ENCODE data around the gene APOBEC4.

APOBEC4 gene

DNA sequence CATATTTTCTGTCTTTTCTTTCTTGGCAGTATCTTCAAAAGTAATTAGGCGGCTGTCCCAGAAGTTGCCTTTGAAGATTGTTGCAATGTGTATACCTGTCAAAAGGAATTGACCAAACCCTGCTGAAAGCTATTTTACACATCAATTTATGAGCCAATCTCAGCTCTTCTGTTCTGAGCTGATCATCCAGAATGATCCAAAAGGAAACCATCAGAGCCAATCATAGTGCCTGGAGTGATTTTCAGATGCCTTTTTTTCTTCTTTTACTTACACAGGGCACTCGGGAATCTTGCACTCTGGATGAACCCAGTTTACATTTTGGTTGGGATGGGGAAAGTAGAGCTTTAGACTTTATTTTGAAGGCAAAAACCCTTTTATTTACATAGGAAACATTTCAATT lies 21.8 kb upstream of the APOBEC4 start:
- DNase-seq: no peak

DNA sequence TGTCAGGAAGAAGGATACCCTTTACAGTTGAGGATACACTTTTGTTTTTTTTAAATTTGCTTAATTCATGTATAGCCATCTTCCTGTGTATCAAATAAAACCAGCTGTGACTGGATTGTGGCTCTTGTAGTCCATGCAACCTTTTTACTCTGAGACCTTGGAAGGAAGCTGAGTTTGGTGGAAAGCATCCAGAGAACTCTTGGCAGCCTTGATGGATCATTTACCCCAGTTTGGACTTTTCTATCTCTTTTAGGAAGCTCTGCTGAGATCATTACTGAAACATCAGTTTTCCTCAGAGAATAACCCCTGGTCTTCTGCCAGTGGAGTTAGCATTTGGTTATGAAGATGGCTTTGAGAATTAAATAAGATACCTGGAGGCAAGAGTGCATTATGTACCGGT lies 21.2 kb upstream of the APOBEC4 start:
- DNase-seq: no peak

DNA sequence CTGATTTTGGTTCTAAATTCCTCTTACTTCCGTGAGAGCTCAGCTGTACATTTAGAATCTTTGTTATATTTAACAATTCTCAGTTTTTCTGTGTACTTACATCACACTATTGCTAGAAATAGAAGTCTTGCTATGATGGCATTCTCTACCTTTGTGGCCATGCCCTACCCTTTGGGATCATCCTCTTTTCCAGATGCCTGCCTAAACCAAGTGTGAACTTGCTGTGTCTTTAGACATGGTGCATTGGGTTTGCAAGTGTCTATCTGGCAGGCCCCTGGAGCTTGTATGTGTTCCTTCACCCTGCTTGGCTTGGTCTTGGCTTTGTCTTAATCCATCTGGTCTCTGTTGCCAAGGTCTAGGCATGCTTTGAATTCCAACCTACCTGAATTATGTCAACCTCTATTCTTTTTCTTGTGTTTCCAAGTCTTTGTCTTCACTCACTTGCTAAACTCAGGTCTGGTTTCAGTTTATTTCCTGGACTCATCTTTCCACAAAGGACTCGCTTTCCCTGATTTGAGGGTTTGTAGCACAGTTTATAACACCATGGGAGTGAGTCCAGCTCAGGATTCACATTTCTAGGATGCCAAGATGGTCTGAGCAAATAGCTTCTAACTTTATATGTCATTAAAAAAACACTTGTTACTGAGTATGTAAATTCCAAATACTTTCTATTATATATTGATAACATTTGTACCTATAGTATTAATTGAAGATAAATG lies 20.6 kb upstream of the APOBEC4 start:
- no peak for DNase-seq

DNA sequence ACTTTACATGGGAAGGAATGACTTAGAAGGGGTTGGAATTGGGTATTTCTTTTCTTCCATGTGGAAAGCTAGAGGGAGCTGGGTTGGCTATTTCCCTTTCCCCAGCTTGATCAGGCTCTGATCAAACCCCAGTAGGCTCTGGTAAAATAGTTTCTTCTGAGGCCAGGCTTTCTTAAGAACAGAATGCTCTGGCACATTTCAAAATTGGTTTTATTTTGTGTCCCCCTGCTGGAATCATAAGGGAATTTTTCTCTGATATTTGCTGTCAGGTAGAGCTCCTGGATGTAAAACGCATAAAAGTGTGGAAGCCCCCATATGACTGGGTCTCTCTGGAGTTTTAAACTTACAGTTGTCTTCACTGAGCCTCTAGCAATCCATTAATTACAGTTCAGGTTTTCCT lies 17.1 kb upstream of the APOBEC4 start:
- DNase-seq: no peak

DNA sequence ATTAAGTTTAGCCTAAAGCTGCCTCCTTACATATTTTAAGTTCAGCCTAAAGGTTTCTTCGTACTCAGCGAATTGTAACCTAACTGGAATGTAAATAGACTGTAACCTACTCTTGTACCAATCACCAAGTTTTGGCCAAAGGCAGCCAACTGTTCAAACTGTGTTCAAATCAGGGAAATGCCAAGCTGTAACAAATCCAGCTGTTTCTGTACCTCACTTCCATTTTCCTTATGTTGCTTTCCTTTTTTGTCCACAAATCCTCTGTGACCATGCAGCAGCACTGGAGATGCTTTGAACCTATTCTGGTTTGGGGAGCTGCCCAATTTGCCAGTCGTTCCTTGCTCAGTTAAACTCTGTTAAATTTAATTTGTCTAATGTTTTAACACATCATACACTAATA lies 3.2 kb upstream of the APOBEC4 start:
- DNase-seq: no peak

DNA sequence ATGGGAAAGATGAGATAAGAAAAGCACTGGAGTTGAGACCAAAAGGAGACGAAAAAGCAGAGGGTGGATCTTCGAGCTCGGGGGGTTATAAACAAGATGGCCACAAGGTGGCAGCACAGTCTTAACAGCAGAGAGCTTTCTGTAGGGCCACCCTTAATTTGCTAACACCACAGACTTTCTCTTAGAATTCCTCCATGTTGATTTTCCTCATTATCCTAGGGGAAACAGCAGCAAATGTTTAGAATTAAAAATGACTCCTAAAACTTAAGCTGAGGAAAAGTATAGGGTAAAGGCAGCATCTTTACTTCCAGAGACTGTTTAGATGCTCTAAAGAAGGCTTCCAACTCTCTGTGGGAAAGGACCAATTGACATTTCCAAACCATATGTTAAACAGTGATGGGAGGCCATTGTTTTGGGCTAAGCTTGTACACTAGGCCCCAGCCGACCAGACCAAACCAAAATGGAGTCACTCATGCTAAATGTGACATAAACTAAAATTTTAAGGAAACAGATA lies 2.5 kb upstream of the APOBEC4 start:
- peak; percentile 51 for DNase-seq

DNA sequence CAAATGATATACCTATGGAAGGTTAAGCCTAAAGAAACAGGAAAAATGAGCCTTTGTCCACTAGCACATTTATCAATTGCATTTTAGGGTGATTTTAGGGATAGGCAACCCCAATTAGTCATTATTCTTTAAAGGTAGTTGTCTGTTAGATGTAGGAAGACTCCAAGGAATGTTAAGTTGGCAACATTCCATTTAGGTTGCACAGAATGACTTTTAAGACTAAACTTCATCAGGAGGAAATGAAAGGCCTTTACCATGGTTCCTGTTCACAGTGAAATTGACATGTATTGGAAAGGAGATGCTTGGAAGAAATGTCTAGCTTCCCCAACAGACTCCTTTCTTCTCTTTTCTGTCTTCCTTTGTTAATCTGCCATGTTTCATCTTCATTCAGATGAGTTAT lies 1.6 kb upstream of the APOBEC4 start:
- no peak for DNase-seq

DNA sequence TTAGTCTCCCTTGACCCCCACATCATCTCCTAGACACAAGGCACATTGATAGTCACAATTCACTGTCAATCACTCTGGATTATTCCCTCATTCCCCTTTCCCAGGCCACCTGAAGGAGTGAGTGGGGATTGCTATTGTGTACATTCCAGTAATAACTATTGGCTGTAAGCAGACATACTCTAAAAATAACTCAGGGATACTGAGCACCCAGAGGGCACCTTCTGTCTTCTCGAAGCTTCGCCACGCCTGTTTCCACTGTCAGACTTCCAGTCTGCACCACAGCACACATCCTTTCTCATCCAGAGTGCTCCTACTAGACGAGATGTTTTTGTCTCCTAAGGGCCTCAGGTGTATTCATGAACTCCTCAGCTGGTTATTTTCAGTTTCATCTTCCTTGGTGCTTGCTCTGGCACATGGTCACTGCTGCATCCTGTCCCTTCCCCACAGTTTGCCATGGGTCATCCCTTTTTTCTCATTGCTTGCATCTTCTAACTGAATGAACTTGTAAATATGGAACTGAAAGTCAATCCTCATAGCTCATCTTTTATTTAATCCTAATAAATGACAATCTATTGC lies 848 bp upstream of the APOBEC4 start:
- no peak for DNase-seq

DNA sequence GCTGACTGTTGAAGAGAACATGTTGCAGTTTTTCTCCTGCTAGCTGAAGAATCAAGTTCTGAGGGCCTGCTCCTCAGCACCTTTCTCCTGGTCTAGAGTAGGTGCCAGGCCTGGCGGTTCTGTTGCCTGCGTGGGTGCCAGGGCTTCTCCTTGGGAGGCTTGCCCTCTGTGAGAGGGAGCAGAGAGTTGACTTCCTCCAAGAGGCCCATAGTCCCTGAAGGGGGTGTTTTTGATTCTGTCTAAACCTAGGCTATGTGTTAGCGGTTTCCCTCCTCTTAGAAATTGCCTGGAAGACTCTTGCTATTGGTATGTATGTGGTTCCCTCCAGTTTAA lies 312 bp upstream of the APOBEC4 start:
- no peak for DNase-seq

DNA sequence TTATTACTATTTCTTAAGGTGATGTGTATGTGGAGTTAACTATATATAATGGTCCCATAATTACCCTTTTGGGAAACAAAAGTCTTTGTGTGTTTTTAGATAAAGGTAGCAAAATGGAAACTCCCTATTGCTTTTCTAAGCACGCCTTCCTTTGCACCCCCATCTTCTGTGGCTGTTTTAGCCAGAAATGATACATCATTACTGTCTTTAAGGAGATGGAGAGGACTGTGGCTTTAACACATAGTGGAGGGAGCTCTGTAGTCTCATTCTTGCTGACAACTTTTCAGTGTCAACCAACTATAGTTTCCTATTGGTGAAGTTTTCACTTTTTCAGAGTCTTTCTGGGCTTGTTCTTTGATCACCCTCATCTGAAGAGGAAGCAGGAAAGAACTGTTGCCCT lies 1.0 kb downstream of the APOBEC4 start:
- no peak for DNase-seq

DNA sequence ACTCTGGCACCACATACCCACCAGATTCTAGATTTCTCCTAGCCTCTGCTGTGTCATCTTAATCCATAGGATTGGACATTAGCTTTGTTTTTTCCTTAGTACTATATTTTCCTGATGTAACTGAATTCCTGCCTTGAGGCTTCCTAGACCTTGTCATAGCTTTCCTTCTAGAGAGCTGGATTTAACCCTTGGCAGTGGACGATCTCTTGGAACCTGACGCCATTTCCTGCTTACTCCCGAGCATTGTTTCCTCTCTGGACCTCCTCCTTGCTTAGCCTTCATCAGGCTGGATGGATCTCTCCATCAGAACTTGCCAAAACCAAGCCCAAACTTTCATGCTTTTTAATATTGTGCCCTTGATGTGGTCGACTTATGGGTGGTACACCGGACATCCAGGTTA lies 1.5 kb downstream of the APOBEC4 start:
- DNase-seq: no peak

DNA sequence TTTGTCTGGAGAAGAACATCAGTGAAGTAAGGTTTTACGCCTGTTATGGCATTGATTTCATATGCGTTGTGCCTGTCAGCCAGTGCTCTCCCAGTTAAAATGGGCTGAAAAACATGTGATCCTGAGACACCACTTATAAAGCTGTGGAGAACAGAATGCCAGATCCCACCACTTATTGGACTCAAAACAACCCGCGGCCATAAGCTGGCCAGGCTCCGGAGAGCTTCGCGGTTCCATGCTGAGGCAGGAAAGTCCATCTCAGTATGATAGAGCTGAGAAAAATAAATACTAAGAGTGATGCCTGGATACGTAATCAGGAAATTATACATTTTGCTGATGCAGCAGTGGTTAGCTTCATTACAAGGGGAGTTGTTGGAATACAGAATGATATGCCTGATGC lies 5.1 kb downstream of the APOBEC4 start:
- DNase-seq: no peak

DNA sequence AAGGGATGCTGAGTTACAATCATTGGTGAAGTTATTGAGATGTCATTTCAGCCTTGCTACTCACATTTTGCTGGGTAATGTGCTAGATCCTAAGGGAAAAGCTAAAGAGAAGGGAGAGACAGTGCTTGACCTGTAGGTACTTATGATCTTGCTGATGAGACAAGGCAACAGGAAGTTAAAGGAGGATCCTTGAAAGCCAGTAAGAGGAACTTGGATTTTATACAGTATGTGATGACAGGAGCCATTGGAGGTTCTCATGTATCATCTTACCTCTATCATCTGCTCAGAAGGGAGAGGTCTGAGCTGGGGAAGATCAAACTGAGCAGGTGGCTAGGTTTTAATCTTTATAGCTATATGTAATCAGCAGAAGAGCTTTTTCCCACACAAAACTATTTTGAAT lies 6.3 kb downstream of the APOBEC4 start:
- DNase-seq: no peak

DNA sequence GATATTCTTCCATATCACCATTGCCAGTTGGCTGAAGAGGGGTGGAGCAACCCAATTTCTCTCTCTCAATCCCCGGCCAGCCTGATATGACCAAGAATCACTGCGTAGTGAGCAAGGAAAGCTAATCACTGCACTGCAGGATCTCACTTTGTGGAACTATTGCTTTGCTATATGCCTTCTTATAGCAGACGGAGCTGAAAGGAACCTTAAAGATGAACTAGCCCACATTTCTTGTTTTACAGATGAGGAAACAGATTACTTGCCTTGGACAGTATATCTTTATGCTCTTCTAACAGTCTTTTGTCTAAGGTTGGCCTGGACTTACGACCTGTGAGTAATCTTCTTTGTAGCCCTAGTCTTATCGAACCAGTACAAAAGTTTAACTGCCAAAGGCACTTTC lies 7.6 kb downstream of the APOBEC4 start:
- no peak for DNase-seq

DNA sequence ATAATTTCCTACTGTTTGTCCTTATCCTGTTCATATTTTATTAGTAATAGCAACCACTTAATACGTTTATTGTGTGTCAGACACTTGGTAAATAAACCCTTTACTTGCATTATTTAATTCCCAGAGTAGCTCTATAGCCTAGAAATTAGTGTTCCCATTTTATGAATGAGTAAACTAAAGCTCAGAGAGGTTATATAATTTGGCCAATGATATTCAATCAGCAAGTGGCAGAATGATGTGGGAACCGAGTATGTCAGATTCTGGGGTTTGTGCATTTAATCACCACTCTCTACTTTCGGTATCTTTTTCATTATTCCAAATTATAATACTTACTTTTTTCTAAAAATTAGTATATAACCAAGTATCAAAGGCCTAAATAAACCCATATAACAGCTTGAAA lies 10.9 kb downstream of the APOBEC4 start:
- DNase-seq: no peak

DNA sequence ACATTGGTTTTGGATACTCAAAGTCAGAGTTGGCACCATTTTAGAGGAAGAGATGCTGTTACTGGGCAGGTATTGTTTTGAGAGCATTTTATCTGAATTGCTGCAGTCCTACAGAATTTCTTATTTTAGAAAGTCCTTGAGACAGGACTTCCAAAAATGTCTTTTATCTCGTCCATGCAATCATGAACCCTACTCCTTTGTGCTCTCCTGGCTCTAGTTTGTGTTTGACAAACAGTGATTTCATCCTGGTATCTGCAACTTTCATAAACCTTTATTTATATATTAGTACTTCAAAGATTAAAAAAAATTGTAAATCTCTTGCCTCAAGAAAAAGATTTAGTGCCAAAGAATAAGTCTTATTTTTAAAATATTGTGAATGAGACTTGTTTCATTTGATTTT lies 12.9 kb downstream of the APOBEC4 start:
- no peak for DNase-seq

DNA sequence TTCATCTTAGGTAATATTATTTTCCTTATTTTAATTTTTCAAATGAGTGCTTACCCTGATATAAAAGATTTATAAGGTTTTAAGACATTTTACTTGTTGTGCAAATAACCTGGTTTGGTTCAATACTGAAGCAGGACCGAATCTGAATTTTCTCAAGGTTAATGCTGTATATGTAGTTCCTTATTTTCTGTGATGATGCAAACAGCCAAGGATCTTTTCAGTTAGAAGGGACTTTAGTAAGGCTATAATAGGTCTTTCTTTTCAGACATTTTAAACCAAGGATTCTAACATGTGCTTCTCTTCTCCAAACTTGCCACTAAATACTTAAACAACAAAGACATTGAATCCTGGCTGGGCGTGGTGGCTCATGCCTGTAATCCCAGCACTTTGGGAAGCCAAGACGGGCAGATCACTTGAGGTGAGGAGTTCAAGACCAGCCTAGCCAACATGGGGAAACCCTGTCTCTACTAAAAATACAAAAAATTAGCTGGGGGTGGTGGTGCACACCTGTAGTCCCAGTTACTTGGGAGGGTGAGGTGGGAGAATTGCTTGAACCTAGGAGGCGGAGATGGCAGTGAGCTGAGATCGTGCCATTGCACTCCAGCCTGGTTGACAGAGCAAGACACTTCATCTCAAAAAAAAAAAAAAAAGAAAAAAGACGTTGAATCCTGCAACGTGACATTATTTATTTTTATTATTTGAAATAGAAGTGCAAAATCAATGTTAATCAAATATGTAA lies 14.3 kb downstream of the APOBEC4 start:
- no peak for DNase-seq

DNA sequence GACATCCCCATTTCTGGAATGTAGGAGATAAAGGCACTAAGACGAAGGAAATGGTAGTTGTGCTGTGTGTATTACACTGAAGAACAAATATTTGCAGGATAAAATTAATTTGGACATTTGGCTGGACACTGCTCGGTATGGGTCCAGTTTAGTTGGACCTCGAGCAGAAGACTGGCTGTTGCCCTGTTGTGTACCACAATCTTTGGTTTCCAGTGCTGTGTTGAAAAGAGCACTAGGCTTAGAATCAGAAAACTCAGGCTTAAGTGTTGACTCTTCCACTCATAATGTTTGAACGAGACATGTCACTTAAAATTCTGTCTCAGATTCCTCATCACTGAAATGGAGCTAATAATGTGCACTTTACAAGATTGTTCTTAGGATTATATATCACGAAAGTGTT lies 16.3 kb downstream of the APOBEC4 start:
- no peak for DNase-seq

DNA sequence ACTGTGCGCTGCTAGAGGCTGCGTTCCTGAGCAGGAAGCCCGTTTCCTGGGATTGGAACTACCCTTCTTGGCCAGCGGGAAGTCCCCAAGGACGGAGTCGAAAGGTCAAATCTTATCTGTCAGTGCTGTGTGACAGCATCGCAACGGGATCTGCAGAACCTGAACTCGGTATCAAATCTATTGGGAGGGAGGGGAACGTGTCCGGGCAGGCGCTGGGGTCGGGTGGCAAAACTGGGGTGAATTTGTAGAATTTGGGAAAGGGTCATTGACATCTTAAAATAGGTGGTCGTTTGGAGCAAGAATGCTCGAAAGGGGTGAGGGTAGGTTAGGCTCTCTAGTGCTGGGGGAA lies 16.8 kb downstream of the APOBEC4 start:
- DNase-seq: no peak

DNA sequence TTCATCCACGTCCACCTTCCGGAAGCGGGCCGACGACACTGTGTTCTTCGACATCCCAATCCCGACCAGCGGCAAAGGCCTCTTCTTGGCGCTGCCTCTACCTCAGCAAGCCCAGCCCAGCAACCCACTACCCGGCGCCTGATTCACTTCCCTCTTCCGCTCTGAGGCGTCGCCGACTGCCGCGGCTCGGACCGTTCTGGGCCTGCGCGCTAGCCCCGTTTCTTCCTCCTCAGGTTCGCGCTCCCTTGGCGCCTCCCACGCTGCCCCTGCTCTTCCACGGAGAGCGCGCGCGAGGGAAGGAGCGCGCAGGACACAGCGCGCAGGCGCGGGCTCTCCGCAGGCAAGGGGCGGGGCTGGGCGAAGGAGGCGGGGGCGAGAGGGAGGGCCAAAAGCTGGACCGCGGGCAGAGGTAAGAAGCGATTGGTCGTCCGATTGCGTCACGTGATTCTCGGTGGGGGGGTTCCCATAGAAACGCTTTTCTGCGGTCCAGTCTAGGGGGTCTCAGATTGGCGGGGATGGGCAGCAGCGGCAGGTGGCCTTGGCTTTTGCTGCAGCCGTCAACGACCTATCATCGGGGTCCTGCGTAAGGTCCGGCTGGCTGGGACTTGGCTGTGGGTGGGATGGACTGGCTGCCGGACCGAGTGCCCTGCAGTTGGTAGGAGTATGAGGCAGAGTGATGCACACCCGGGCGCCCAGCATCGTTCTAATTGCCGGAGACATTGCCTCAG lies 17.3 kb downstream of the APOBEC4 start, which contains the start of gene ARPC5:
Gene ARPC5 (minus strand): TSS at position 178 of the 728 bp plus-strand sequence. CDS start 124 bp downstream, at position 54.
- DNase-seq: peak; percentile 97

DNA sequence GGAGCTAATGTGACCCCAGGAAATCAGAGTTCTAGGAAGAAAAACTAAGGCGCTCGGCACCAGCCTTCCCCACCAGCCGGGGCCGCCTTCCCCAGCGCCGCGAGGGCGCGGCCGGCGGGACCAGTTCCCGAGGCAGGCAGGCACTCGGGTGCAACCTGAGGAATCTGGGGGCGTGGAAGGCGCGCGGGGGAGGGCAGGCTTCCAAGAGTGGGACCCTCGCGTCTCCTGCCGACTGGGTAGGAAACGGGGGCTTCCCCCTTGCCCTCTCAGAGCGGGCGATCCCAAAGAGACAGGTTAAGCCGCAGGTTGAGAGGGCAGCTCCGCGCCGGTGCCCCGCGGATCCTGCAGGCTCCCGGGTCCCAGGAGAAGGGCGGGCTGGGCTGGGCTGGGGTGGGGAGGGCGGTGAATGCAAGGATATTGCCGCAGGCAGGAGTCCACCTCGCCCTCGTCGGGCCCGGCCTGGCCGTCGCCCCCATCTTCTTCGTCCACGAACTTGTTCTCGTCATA lies 18.0 kb downstream of the APOBEC4 start:
- DNase-seq: no peak

DNA sequence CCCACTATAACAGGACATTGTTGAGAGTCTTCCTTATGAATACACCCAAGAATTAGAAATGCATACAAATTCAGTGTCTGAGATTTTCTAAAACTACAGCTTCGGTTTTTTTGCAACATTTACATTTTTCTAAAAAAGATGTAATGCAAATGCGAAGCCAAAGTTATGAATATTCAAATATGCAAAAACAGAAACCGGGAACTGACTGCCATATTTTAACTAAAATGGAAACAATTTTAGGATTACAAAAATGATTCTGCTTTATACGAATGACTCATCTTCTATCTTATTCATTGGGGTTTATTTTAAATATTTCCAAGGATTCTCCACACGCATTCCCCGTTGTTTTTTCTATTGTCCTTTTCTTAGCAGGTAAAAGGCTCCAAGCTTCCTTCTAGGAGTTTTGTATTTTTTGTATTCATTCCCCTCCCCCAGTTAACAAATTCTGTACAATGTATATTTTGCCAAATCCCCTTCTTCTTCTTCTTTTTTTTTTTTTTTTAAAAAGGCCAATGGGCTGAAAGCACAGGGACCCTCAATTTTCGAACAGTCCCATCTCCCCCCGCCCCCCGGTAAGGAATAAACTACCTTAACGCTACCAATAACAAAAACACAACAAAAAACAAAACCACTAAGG lies 18.6 kb downstream of the APOBEC4 start:
- no peak for DNase-seq

Data from SHP77 treated with DMSO at 0.1 percent for 48 hours (cell line).